Fibroblast of skin of right quadriceps (primary cell): Measurements from ENCODE around the gene CYP26A1.
A peak's percentile ranks its signal among the peaks of the same experiment; 100 is the strongest.

Experiments
- DNase-seq: peaks from one replicate; pipeline ENCODE4 v3.0.0-alpha.2; 2013

Gene CYP26A1

GRCh38 chr10:93064874-93065660 is 8.6 kb upstream of the CYP26A1 start:
- DNase-seq, result no peak

GRCh38 chr10:93065675-93066543 is 7.8 kb upstream of the CYP26A1 start:
- DNase-seq, result no peak

GRCh38 chr10:93066544-93066913 is 7.2 kb upstream of the CYP26A1 start:
- DNase-seq, result no peak

GRCh38 chr10:93067443-93068365 is 6.0 kb upstream of the CYP26A1 start:
- no peak for DNase-seq

GRCh38 chr10:93068411-93069244 is 5.1 kb upstream of the CYP26A1 start:
- peak; percentile 32 for DNase-seq

- DNase-seq, result no peak
These were observed 4.5 kb upstream of the CYP26A1 start for GRCh38 chr10:93069245-93069561.

- DNase-seq, result no peak
These were observed 3.1 kb upstream of the CYP26A1 start for GRCh38 chr10:93070378-93071176.

GRCh38 chr10:93071177-93071472 is 2.6 kb upstream of the CYP26A1 start:
- DNase-seq, result no peak

- no peak for DNase-seq
These were observed 1.9 kb upstream of the CYP26A1 start for GRCh38 chr10:93071674-93072224.

GRCh38 chr10:93072225-93072712 is 1.4 kb upstream of the CYP26A1 start:
- no peak for DNase-seq

- no peak for DNase-seq
These were observed 767 bp upstream of the CYP26A1 start for GRCh38 chr10:93072713-93073538.

GRCh38 chr10:93074147-93074596 is 479 bp downstream of the CYP26A1 start:
- no peak for DNase-seq

GRCh38 chr10:93074597-93075368 is 1.1 kb downstream of the CYP26A1 start:
- DNase-seq, result no peak

GRCh38 chr10:93075369-93076221 is 1.9 kb downstream of the CYP26A1 start:
- DNase-seq, result no peak

GRCh38 chr10:93076871-93077270 is 3.2 kb downstream of the CYP26A1 start:
- DNase-seq, result no peak

- DNase-seq, result no peak
These were observed 4.2 kb downstream of the CYP26A1 start for GRCh38 chr10:93077860-93078337.

- no peak for DNase-seq
These were observed 6.1 kb downstream of the CYP26A1 start for GRCh38 chr10:93079663-93080349.
